ENCODE measurements around the gene DNMBP. TPM values are rescaled to one million over a fixed set of nuclear protein-coding genes. Genes with fewer than 3 reads are reported as not detected.
A peak's percentile ranks its signal among the peaks of the same experiment; 100 is the strongest.
"Not testable (repeated sequence)": the region's sequence is repeated elsewhere in the genome, so short reads cannot be mapped to it uniquely, and the experiment has no call there.

The DNMBP gene
- total RNA-seq, 1 donor from 2014 or later = 11.7 TPM

DNA sequence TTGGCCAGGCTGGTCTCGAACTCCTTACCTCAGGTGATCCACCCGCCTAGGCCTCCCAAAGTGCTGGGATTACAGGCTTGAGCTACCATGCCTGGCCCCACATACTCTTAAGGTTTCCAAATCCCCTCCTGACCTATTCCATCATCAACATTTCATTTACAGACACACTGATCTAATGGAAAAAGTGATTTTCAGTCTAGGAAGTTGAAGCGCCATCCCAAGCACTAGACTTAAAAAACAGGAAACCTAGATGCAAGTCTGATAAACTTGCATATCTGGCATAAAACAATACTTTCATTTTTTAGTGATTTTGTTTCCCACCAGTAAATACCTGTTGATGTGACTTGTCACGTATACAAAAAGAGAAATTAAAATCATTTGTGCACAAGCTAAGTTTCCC lies 44.0 kb downstream of the DNMBP start:
- H3K4me1 Mint-ChIP-seq (ENCODE audit: low read depth) = peaks cover 23% of the 10 kb centered on the region
- no peak overlapping the region for H3K4me3 Mint-ChIP-seq (ENCODE audit: unreplicated experiment)
- H3K27ac Mint-ChIP-seq (ENCODE audit: unreplicated experiment) = peak overlapping the region; percentile 36
- TF ChIP-seq, protein P1, sequence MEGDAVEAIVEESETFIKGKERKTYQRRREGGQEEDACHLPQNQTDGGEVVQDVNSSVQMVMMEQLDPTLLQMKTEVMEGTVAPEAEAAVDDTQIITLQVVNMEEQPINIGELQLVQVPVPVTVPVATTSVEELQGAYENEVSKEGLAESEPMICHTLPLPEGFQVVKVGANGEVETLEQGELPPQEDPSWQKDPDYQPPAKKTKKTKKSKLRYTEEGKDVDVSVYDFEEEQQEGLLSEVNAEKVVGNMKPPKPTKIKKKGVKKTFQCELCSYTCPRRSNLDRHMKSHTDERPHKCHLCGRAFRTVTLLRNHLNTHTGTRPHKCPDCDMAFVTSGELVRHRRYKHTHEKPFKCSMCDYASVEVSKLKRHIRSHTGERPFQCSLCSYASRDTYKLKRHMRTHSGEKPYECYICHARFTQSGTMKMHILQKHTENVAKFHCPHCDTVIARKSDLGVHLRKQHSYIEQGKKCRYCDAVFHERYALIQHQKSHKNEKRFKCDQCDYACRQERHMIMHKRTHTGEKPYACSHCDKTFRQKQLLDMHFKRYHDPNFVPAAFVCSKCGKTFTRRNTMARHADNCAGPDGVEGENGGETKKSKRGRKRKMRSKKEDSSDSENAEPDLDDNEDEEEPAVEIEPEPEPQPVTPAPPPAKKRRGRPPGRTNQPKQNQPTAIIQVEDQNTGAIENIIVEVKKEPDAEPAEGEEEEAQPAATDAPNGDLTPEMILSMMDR (IDR thresholded peaks at IDR 0.05) = no peak
- no peaks in the 10 kb centered on the region for H3K9me3 Mint-ChIP-seq (ENCODE audit: low read depth)
- no peak for DNase-seq (ENCODE audit: low spot score)
- H3K27me3 Mint-ChIP-seq (ENCODE audit: low read depth) = no peaks in the 10 kb centered on the region
- H3K36me3 Mint-ChIP-seq (ENCODE audit: low read depth) = peaks cover 13% of the 10 kb centered on the region

DNA sequence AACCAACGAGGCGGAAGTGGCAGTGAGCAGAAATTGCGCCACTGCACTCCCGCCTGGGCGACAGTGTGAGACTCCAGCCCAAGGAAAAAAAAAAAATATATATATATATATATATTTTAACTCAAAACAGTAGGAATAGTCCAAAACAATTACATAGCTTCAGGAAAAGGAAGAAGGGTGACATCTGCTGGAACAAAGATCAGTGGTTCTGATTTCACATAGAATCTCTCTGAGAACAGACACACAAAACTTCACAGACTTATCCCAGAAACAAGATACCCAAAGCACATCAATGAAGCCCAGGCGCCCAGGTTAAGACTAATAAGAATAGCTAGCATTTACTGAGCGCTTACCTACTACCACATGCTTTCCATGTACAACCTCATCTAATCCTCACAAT lies 45.0 kb downstream of the DNMBP start:
- peaks cover 6% of the 10 kb centered on the region for H3K36me3 Mint-ChIP-seq (ENCODE audit: low read depth)
- peaks cover 23% of the 10 kb centered on the region for H3K4me1 Mint-ChIP-seq (ENCODE audit: low read depth)
- TF ChIP-seq, protein P1 (IDR thresholded peaks at IDR 0.05) = peak; percentile 70
- no peaks in the 10 kb centered on the region for H3K27me3 Mint-ChIP-seq (ENCODE audit: low read depth)
- no peak overlapping the region for H3K27ac Mint-ChIP-seq (ENCODE audit: unreplicated experiment)
- H3K4me3 Mint-ChIP-seq (ENCODE audit: unreplicated experiment) = no peak overlapping the region
- no peaks in the 10 kb centered on the region for H3K9me3 Mint-ChIP-seq (ENCODE audit: low read depth)
- no peak for DNase-seq (ENCODE audit: low spot score)

DNA sequence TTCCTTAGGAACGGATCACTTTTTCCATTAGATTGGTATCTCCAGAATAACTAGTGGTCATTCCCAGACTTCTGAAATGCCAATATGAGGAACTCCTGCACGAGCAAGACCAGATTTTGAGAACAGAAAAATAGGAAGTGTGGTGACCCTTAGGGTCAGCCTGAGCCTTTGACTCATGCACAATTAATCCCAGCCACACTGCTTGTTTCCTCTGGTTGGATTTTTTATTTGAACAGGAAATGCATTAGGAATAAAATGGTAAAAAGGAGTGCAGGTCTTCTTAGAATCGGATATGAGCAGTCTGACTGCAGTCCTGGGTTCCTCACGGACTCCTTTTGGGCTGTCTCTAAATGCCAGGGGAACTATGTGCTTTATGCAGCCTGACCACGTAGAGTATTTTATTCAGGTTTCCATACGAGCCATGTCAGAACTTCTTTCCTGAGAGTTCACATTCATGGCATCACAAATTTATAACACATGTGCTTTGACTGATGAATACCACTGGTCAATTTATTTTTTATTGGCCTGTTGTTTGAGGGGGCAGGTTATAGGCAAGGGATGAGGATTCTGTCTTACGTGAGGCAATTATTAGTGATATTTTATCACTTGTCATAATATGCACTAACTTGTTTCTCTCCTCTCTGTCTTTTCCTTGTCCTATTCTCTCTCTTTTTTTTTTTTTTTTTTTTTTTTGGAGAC lies 46.1 kb downstream of the DNMBP start:
- H3K27ac Mint-ChIP-seq (ENCODE audit: unreplicated experiment) = peak overlapping the region; percentile 42
- H3K4me3 Mint-ChIP-seq (ENCODE audit: unreplicated experiment) = not testable (repeated sequence)

DNA sequence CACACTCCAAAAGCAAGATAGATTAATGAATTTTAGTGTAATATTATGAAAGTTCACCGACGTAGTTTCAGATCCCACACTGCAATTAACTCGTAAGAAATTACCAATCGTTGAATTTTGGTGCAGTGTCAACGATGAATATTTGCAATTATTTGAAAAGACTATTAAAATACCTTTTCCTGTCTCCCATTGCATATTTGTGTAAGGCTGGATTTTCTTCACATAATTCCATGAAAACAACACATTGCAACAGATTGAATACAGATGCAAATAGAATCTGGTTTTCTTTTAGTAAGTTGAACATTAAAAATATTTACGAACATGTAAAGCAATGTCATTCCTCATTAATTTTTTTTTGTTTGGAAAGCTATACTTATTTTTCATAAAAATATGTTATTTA lies 50.9 kb downstream of the DNMBP start:
- Mint-ChIP-seq H3K4me3 (ENCODE audit: unreplicated experiment) (no peak overlapping the region), H3K27me3 (ENCODE audit: low read depth) (no peaks in the 10 kb centered on the region), H3K36me3 (ENCODE audit: low read depth) (peaks cover 16% of the 10 kb centered on the region), H3K27ac (ENCODE audit: unreplicated experiment) (no peak overlapping the region), H3K4me1 (ENCODE audit: low read depth) (peaks cover 13% of the 10 kb centered on the region), H3K9me3 (ENCODE audit: low read depth) (no peaks in the 10 kb centered on the region)
- TF ChIP-seq, protein P1 (IDR thresholded peaks at IDR 0.05) = no peak
- no peak for DNase-seq (ENCODE audit: low spot score)

More for the DNA sequence above, 46.1 kb downstream of the DNMBP start:
- H3K36me3 Mint-ChIP-seq (ENCODE audit: low read depth); DNase-seq (ENCODE audit: low spot score); H3K9me3 Mint-ChIP-seq (ENCODE audit: low read depth); H3K27me3 Mint-ChIP-seq (ENCODE audit: low read depth): not testable (repeated sequence)
- peaks cover 24% of the 10 kb centered on the region for H3K4me1 Mint-ChIP-seq (ENCODE audit: low read depth)

DNA sequence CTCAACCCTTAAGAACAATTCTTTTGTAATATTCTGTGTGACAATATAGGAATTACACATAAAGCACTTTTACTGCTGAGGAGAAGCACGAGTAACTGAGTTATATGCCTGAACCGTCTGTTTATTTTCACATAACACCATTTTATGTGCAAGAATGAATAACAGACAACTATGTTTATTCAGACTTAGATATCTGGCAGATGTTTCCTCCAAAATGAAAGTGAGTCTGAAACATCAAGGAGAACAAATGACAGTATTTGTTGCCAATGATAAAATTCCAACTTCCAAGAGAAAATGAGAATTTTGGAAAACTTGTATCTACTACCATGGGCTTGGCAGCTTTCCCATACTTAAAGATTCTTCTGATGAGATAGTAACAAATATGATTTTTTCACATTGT lies 51.4 kb downstream of the DNMBP start:
- Mint-ChIP-seq H3K36me3 (ENCODE audit: low read depth) (peaks cover 16% of the 10 kb centered on the region), H3K9me3 (ENCODE audit: low read depth) (no peaks in the 10 kb centered on the region), H3K27ac (ENCODE audit: unreplicated experiment) (no peak overlapping the region), H3K4me3 (ENCODE audit: unreplicated experiment) (no peak overlapping the region), H3K4me1 (ENCODE audit: low read depth) (peaks cover 11% of the 10 kb centered on the region), H3K27me3 (ENCODE audit: low read depth) (no peaks in the 10 kb centered on the region)
- DNase-seq (ENCODE audit: low spot score) = no peak
- TF ChIP-seq, protein P1 (IDR thresholded peaks at IDR 0.05) = no peak

DNA sequence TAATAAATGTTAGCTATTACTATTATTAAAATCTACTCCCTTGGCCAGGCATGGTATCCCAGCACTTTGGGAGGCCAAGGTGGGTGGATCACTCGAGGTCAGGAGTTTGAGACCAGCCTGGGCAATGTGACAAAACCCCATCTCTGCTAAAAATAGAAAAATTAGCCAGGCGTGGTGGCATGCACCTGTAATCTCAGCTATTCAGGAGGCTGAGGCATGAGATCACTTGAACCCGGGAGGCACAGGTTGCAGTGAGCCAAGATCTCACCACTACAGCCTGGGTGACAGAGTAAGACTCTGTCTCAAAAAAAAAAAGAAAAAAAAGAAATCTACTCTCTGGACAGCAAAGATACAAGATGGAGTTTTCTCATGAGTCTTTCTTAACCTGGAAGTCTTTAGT lies 56.2 kb downstream of the DNMBP start:
- H3K4me1 Mint-ChIP-seq (ENCODE audit: low read depth); H3K4me3 Mint-ChIP-seq (ENCODE audit: unreplicated experiment); H3K27ac Mint-ChIP-seq (ENCODE audit: unreplicated experiment); DNase-seq (ENCODE audit: low spot score); H3K27me3 Mint-ChIP-seq (ENCODE audit: low read depth): not testable (repeated sequence)
- H3K36me3 Mint-ChIP-seq (ENCODE audit: low read depth) = peaks cover 36% of the 10 kb centered on the region
- peaks cover 19% of the 10 kb centered on the region for H3K9me3 Mint-ChIP-seq (ENCODE audit: low read depth)

Data from chondrocyte (in vitro differentiated cells).